Psoas muscle (tissue), 8 donors: Measurements from ENCODE around the gene AMBRA1. TPM values are rescaled to one million over a fixed set of nuclear protein-coding genes. Genes with fewer than 3 reads are reported as not detected.
"Not testable (repeated sequence)": the region's sequence is repeated elsewhere in the genome, so short reads cannot be mapped to it uniquely, and the experiment has no call there.

Experiments
- ATAC-seq, 4 donors: fragments of 200-7000 bp; cut with Tn5 transposase; one replicate each; pipeline ENCODE4 v1.9.1; 2020; ENCODE audit warnings: moderate library complexity in 3 of 4, mild to moderate bottlenecking in 2 of 4
- DNase-seq, 2 donors: peaks; one replicate each; pipeline ENCODE4 v3.0.0-alpha.2; 2020
- H3K27ac ChIP-seq: fragments of 200-600 bp; one replicate; pipeline ENCODE4 v1.8.0; 2022
- H3K27me3 ChIP-seq, 3 donors: fragments of 200-600 bp in 1 of 3; one replicate each; pipeline versions ENCODE4 v1.6.1 to v1.8.0; 2013 to 2022; ENCODE audit warnings: low read length in 2 of 3, mild to moderate bottlenecking in 2 of 3, moderate library complexity in 1 of 3; ENCODE audit not compliant: insufficient read depth in 3 of 3
- H3K36me3 ChIP-seq, 2 donors: fragments of 200-600 bp in 1 of 2; one replicate each; pipeline versions ENCODE4 v1.6.1 to v1.8.0; 2013 to 2022; ENCODE audit warnings: low read depth in 1 of 2, mild to moderate bottlenecking in 1 of 2, moderate library complexity in 1 of 2; ENCODE audit not compliant: insufficient read depth in 1 of 2
- H3K4me1 ChIP-seq: fragments of 200-600 bp; one replicate; pipeline ENCODE4 v1.8.0; 2022
- H3K4me3 ChIP-seq: fragments of 200-600 bp; one replicate; pipeline ENCODE4 v1.8.0; 2022; ENCODE audit warnings: mild to moderate bottlenecking
- H3K9me3 ChIP-seq: fragments of 200-600 bp; one replicate; pipeline ENCODE4 v1.8.0; 2022
- CTCF ChIP-seq: fragments of 200-600 bp; IDR thresholded peaks from one replicate; pipeline ENCODE4 v1.8.0; 2022; ENCODE audit warnings: antibody characterized with exemption
- WGBS, 3 donors: extraction: QIAGEN DNeasy Blood & Tissue Kit; methylation state at CpG; one replicate each; pipeline versions ENCODE4 v1.1.6 to v1.1.7; 2013; 5-methylcytosine and 5-hydroxymethylcytosine counted together
- intact Hi-C, 2 donors: fragments of 100-400 bp; cut with DNase I; formaldehyde crosslinking; loops; one replicate each; pipeline versions ENCODE4 v1.11.0 to v1.14.2; 2022
- polyA plus RNA-seq, 3 donors: library from polyadenylated mRNA; stranded (reverse); fragments of 200-250 nt; gene quantifications; one replicate each; pipeline ENCODE4 v1.2.3, GENCODE V29; 2013
- total RNA-seq, 4 donors: library from RNA; stranded (reverse); fragmentation: NEBNext Ultra II Directional in 2 of 4; extraction: Animal tissue kit (Norgen Biotek cat#: 25700) in 2 of 4; gene quantifications; one replicate each; pipeline versions ENCODE4 v1.2.1 to v1.2.4, GENCODE V29; 2021 to 2023
- donor health status: healthy with polysubstance abuse.
- donor health status: DM: no; HTN: no; CAD: no; lungs with moderate emphysema.
- donor health status: Bipolar disorder and iron deficiency.
- donor health status: healthy.
- donor health status: DM: yes; HTN: yes; CAD: no.
- donor health status: DM: no; HTN: no; CAD: no.
- donor health status: DM: no; HTN: no; CAD: no.
- donor health status: DM: yes; HTN: yes; CAD: no.

AMBRA1 gene
- total and polyA plus RNA-seq, 7 donors = 5.1 to 23.5 (median 10.8) TPM

GRCh38 chr11:46372086-46372485 lies 221.7 kb downstream of the AMBRA1 start:
- Histone ChIP-seq H3K36me3 (peaks cover 10 to 99% of the 10 kb centered on the region in 2 donors), H3K4me1 (peaks cover 3% of the 10 kb centered on the region), H3K4me3 (no peak overlapping the region), H3K9me3 (no peaks in the 10 kb centered on the region), H3K27ac (no peak overlapping the region), H3K27me3 (no peaks in the 10 kb centered on the region)
- DNase-seq = no peak
- no peak for TF ChIP-seq CTCF
- 53 to 69% (median 64%) methylated on average over 10 of the region's 10 CpGs for WGBS, 3 donors
- intact Hi-C loops = no loop called here
- ATAC-seq = no peak

GRCh38 chr11:46371262-46371661 lies 222.6 kb downstream of the AMBRA1 start:
- not testable (repeated sequence) for H3K9me3 ChIP-seq, ATAC-seq, H3K4me3 ChIP-seq, H3K27ac ChIP-seq, H3K27me3 ChIP-seq, DNase-seq
- Histone ChIP-seq H3K4me1 (peaks cover 11% of the 10 kb centered on the region), H3K36me3 (peaks cover 10 to 99% of the 10 kb centered on the region in 2 donors)
- intact Hi-C loops = loop anchor here in 1 of 2 donors (2.0 kb wide), 1 partner anchor 20 kb away; no protein-coding TSS in a partner anchor
- WGBS, 3 donors = 93 to 94% (median 94%) methylated on average over 14 to 19 of the region's 19 CpGs

- Histone ChIP-seq H3K4me1 (peaks cover 19% of the 10 kb centered on the region), H3K4me3 (no peak overlapping the region), H3K27ac (no peak overlapping the region), H3K27me3 (no peaks in the 10 kb centered on the region), H3K9me3 (no peaks in the 10 kb centered on the region), H3K36me3 (peaks cover 10 to 89% of the 10 kb centered on the region in 2 donors)
- no peak for DNase-seq
- no peak for ATAC-seq
- intact Hi-C loops = loop anchor here in 1 of 2 donors (2.0 kb wide), 1 partner anchor 19 kb away; no protein-coding TSS in a partner anchor
- no peak for TF ChIP-seq CTCF
- WGBS, 3 donors = 70 to 73% (median 72%) methylated on average over 13 of the region's 13 CpGs
Measured at GRCh38 chr11:46370253-46370652, 223.6 kb downstream of the AMBRA1 start.

GRCh38 chr11:46369458-46370152 lies 224.2 kb downstream of the AMBRA1 start:
- peak in 1 of 2 donors; percentile 74 for DNase-seq
- H3K27me3 ChIP-seq = no peaks in the 10 kb centered on the region
- no peaks in the 10 kb centered on the region for H3K9me3 ChIP-seq
- peak; percentile 69 for TF ChIP-seq CTCF
- peaks cover 10 to 83% of the 10 kb centered on the region in 2 donors for H3K36me3 ChIP-seq
- WGBS, 3 donors = 68 to 73% (median 70%) methylated on average over 25 of the region's 25 CpGs
- H3K4me3 ChIP-seq = no peak overlapping the region
- no peak overlapping the region for H3K27ac ChIP-seq
- peaks cover 26% of the 10 kb centered on the region for H3K4me1 ChIP-seq
- peak; percentile 39 to 56 (median 49) for ATAC-seq
- intact Hi-C loops = loop anchor here in 1 of 2 donors (2.0 kb wide), 1 partner anchor 19 kb away; no protein-coding TSS in a partner anchor

- no peak for DNase-seq
- ATAC-seq = no peak
- 71 to 75% (median 72%) methylated on average over 12 of the region's 12 CpGs for WGBS, 3 donors
- Histone ChIP-seq H3K9me3 (no peaks in the 10 kb centered on the region), H3K36me3 (peaks cover 4 to 66% of the 10 kb centered on the region in 2 donors), H3K4me1 (peaks cover 39% of the 10 kb centered on the region), H3K27ac (no peak overlapping the region), H3K27me3 (no peaks in the 10 kb centered on the region), H3K4me3 (no peak overlapping the region)
- intact Hi-C loops = loop anchor here in 1 of 2 donors (1.0 kb wide), 1 partner anchor 16 kb away; no protein-coding TSS in a partner anchor
- no peak for TF ChIP-seq CTCF
Measured at GRCh38 chr11:46367916-46368267, 225.9 kb downstream of the AMBRA1 start.
